Astrocyte (in vitro differentiated cells and primary cell): ENCODE results near the gene EPS15. TPM values are rescaled to one million over a fixed set of nuclear protein-coding genes. Genes with fewer than 3 reads are reported as not detected.
A peak's percentile ranks its signal among the peaks of the same experiment; 100 is the strongest.

Source experiments
- DNase-seq: peaks from one replicate; pipeline ENCODE4 v3.0.0-alpha.2; 2010; ENCODE audit warnings: low read depth
- FAIRE-seq: peaks from 2 replicates; lab custom pipeline; 2011; peaks lifted over from hg19 to GRCh38; lab: Jason Lieb, UNC
- H2AFZ ChIP-seq: 2 replicates; pipeline ENCODE4 v1.6.0; 2012; ENCODE audit warnings: low read depth, low read length, inconsistent platforms
- H3K27ac ChIP-seq: 2 replicates; pipeline ENCODE4 v1.5.1; 2011; ENCODE audit warnings: low read depth, low read length, inconsistent platforms
- H3K27me3 ChIP-seq: 2 replicates; pipeline ENCODE4 v1.6.0; 2011; ENCODE audit warnings: low read length, inconsistent platforms; ENCODE audit not compliant: insufficient read depth
- H3K36me3 ChIP-seq: 2 replicates; pipeline ENCODE4 v1.5.1; 2011; ENCODE audit warnings: low read length, inconsistent platforms; ENCODE audit not compliant: insufficient read depth
- H3K4me1 ChIP-seq: 2 replicates; pipeline ENCODE4 v1.5.1; 2011; ENCODE audit warnings: low read length, inconsistent platforms; ENCODE audit not compliant: insufficient read depth
- H3K4me2 ChIP-seq: 2 replicates; pipeline ENCODE4 v1.6.0; 2012; ENCODE audit warnings: low read length, inconsistent platforms
- H3K4me3 ChIP-seq: 2 replicates; pipeline ENCODE4 v1.5.1; 2011; ENCODE audit warnings: low read depth, mild to moderate bottlenecking, low read length, inconsistent platforms; ENCODE audit not compliant: insufficient read depth
- H3K79me2 ChIP-seq: 2 replicates; pipeline ENCODE4 v1.6.0; 2012; ENCODE audit warnings: mild to moderate bottlenecking, low read length, inconsistent platforms; ENCODE audit not compliant: insufficient read depth
- H3K9ac ChIP-seq: 2 replicates; pipeline ENCODE4 v1.6.0; 2012; ENCODE audit warnings: mild to moderate bottlenecking, low read length, inconsistent platforms
- H3K9me3 ChIP-seq: 2 replicates; pipeline ENCODE4 v1.5.1; 2012; ENCODE audit warnings: low read depth, mild to moderate bottlenecking, low read length, inconsistent platforms; ENCODE audit not compliant: insufficient read depth
- H4K20me1 ChIP-seq: 2 replicates; pipeline ENCODE4 v1.6.0; 2012; ENCODE audit warnings: low read length, inconsistent platforms; ENCODE audit not compliant: insufficient read depth
- H3K27ac Mint-ChIP-seq: one replicate; pipeline ENCODE4 v1.8.0; 2021; ENCODE audit warnings: mild to moderate bottlenecking, mixed read lengths; ENCODE audit not compliant: unreplicated experiment
- H3K27me3 Mint-ChIP-seq: one replicate; pipeline ENCODE4 v1.8.0; 2021; ENCODE audit warnings: low read depth, mixed read lengths; ENCODE audit not compliant: unreplicated experiment
- H3K36me3 Mint-ChIP-seq: one replicate; pipeline ENCODE4 v1.8.0; 2021; ENCODE audit warnings: low read depth, mixed read lengths; ENCODE audit not compliant: unreplicated experiment
- H3K4me1 Mint-ChIP-seq: one replicate; pipeline ENCODE4 v1.8.0; 2021; ENCODE audit warnings: low read depth, mixed read lengths; ENCODE audit not compliant: unreplicated experiment
- H3K4me3 Mint-ChIP-seq: one replicate; pipeline ENCODE4 v1.8.0; 2021; ENCODE audit warnings: mild to moderate bottlenecking, moderate library complexity, mixed read lengths; ENCODE audit not compliant: unreplicated experiment
- H3K9me3 Mint-ChIP-seq: one replicate; pipeline ENCODE4 v1.8.0; 2021; ENCODE audit warnings: mild to moderate bottlenecking, mixed read lengths; ENCODE audit not compliant: unreplicated experiment
- EZH2 ChIP-seq: IDR thresholded peaks from 2 replicates; pipeline ENCODE4 v1.6.1; 2012; ENCODE audit warnings: mild to moderate bottlenecking, low read length, inconsistent platforms; ENCODE audit not compliant: insufficient read depth
- total RNA-seq: library from RNA; stranded (reverse); gene quantifications from 2 replicates; pipeline ENCODE4 v1.2.1, GENCODE V29; 2021
- TF ChIP-seq, protein P1 (sequence below): IDR thresholded peaks from 2 replicates; pipeline ENCODE4 v1.5.1; 2011; ENCODE audit warnings: low read depth, mild to moderate bottlenecking, inconsistent platforms, low read length, moderate library complexity; ENCODE audit not compliant: insufficient read depth

The EPS15 gene
- total RNA-seq, 1 donor from 2014 or later = 70.6 TPM

DNA sequence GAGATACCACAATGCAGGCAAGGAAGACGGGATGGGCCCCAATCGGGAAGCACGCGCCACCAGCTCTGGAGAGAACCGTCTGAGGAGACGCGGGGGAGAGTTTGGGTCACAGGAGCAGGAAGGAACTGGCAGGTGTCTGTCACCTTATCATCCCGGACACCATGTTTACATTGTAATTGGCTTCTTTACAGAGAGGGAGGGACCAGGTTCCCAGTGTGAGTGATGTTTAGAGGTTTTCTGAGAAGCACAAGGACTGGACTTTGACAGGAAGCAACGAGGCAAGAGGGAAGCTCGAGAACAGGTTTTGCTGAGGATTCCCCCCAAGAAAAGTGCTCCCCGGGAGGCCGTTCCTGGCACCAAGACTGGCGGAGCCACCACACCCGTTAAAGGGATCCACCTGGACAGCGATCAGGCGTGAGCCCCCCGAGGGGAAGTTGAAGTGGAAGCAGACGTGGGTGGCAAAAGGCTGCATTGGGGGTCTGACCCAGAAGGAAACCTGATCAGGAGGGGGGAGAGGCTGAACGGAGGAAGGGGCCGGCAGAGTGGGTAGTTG lies 957 bp downstream of the EPS15 start:
- DNase-seq (peak; percentile 6), FAIRE-seq (peak; percentile 80)
- no peaks in the 10 kb centered on the region for H3K36me3 ChIP-seq
- no peaks in the 10 kb centered on the region for H3K36me3 Mint-ChIP-seq
- no peak for TF ChIP-seq EZH2
- TF ChIP-seq, protein P1, sequence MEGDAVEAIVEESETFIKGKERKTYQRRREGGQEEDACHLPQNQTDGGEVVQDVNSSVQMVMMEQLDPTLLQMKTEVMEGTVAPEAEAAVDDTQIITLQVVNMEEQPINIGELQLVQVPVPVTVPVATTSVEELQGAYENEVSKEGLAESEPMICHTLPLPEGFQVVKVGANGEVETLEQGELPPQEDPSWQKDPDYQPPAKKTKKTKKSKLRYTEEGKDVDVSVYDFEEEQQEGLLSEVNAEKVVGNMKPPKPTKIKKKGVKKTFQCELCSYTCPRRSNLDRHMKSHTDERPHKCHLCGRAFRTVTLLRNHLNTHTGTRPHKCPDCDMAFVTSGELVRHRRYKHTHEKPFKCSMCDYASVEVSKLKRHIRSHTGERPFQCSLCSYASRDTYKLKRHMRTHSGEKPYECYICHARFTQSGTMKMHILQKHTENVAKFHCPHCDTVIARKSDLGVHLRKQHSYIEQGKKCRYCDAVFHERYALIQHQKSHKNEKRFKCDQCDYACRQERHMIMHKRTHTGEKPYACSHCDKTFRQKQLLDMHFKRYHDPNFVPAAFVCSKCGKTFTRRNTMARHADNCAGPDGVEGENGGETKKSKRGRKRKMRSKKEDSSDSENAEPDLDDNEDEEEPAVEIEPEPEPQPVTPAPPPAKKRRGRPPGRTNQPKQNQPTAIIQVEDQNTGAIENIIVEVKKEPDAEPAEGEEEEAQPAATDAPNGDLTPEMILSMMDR = no peak
- H3K9me3 ChIP-seq = no peaks in the 10 kb centered on the region
- H3K4me2 ChIP-seq = peak overlapping the region; percentile 97
- peaks cover 54% of the 10 kb centered on the region for H3K79me2 ChIP-seq
- peak overlapping the region; percentile 75 for H2AFZ ChIP-seq
- H3K27me3 ChIP-seq = no peaks in the 10 kb centered on the region
- peaks cover 28% of the 10 kb centered on the region for H4K20me1 ChIP-seq
- H3K4me1 ChIP-seq = peaks cover 16% of the 10 kb centered on the region
- H3K9me3 Mint-ChIP-seq = no peaks in the 10 kb centered on the region
- H3K27ac ChIP-seq = peak overlapping the region; percentile 54
- H3K4me3 Mint-ChIP-seq = peak overlapping the region; percentile 93
- peak overlapping the region; percentile 83 for H3K9ac ChIP-seq
- H3K27ac Mint-ChIP-seq = peak overlapping the region; percentile 49
- peaks cover 31% of the 10 kb centered on the region for H3K4me1 Mint-ChIP-seq
- H3K4me3 ChIP-seq = peak overlapping the region; percentile 74
- no peaks in the 10 kb centered on the region for H3K27me3 Mint-ChIP-seq

DNA sequence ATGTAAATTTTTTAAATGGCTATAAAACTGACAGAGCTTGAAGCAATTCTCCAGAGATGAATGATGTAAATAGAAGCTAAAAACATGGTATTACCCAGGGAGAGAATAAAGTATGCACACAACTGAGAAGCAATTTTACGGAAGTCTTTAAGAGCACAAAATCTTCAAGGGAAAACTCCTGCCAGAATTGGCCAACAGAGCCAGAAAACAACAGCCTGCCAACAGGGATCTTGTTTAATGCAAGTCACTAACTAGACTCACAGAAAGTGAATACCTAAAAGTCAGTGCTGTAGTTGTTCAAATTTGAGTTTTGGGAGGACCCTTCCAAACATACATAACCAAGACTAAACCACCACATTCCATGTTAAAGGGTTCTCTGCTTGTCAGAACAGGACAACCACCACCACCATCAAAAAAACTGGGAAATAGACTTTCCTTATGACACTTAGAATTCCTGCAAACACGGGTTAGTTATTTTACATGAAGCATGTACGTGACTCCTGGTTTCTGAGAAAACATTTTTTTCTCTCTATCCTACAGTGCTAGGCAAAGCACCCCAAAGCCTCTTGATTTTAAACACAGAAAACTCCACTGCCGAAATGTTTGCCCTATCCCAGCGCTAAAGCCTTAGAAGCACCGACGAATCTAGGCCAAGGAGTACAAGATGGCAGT lies 1.6 kb downstream of the EPS15 start:
- H3K4me3 ChIP-seq = peak overlapping the region; percentile 74
- peaks cover 16% of the 10 kb centered on the region for H3K4me1 ChIP-seq
- H3K4me2 ChIP-seq = peak overlapping the region; percentile 97
- FAIRE-seq (no peak), DNase-seq (peak; percentile 19)
- H3K36me3 ChIP-seq = no peaks in the 10 kb centered on the region
- Mint-ChIP-seq H3K36me3 (no peaks in the 10 kb centered on the region), H3K4me1 (peaks cover 31% of the 10 kb centered on the region), H3K27me3 (no peaks in the 10 kb centered on the region), H3K9me3 (no peaks in the 10 kb centered on the region), H3K27ac (peak overlapping the region; percentile 49), H3K4me3 (peak overlapping the region; percentile 93)
- peak overlapping the region; percentile 83 for H3K9ac ChIP-seq
- H4K20me1 ChIP-seq = peaks cover 34% of the 10 kb centered on the region
- no peaks in the 10 kb centered on the region for H3K9me3 ChIP-seq
- no peak for TF ChIP-seq EZH2
- TF ChIP-seq, protein P1 = no peak
- peaks cover 60% of the 10 kb centered on the region for H3K79me2 ChIP-seq
- peak overlapping the region; percentile 54 for H3K27ac ChIP-seq
- peak overlapping the region; percentile 75 for H2AFZ ChIP-seq
- H3K27me3 ChIP-seq = no peaks in the 10 kb centered on the region
